Measurements from ENCODE around the gene RPL36A.

RPL36A gene

GRCh38 chrX:101442085-101442484 lies 51.3 kb downstream of the RPL36A start:
- no peak for TF ChIP-seq CTCF (conservative IDR thresholded peaks at IDR 0.05; ENCODE audit: low read length)
- no peak for DNase-seq (ENCODE audit: low read depth)
- no peak overlapping the region for H3K4me3 ChIP-seq (ENCODE audit: low read length)
